IMR-90 (cell line): ENCODE data around the gene CYP51A1. TPM values are rescaled to one million over a fixed set of nuclear protein-coding genes. Genes with fewer than 3 reads are reported as not detected.

ENCODE experiments used
- ATAC-seq: fragments of 200-7000 bp; cut with Tn5 transposase; 2 replicates; pipeline ENCODE4 v1.9.1; 2020; ENCODE audit warnings: low read depth, mild to moderate bottlenecking, moderate library complexity
- BruUV-seq: library from RNA; stranded (reverse); fragments of 400-500 nt; replicated peaks from 2 replicates; lab custom pipeline; 2021; lab: Mats Ljungman, UMichigan
- CTCF ChIA-PET: fragments of 300-600 bp; formaldehyde crosslinking; extraction: SDS; loops from one replicate; lab custom pipeline; 2021; ENCODE audit warnings: antibody characterized with exemption; lab: Yijun Ruan, JAX
- POLR2A ChIA-PET: fragments of 300-600 bp; sonication (Branson Sonifier 250); formaldehyde crosslinking; loops from one replicate; lab custom pipeline; 2022; ENCODE audit warnings: antibody characterized with exemption; ENCODE audit not compliant: unreplicated experiment; lab: Charles Lee
- DNase-seq: peaks from one replicate; pipeline ENCODE4 v3.0.0; 2013
- H2AFZ ChIP-seq: replicated peaks from 2 replicates; pipeline ENCODE3; 2013; ENCODE audit warnings: low read length, mild to moderate bottlenecking; ENCODE audit not compliant: poor library complexity
- H2AK5ac ChIP-seq: 2 replicates; pipeline ENCODE4 v1.6.1; 2013; ENCODE audit warnings: low read depth, low read length, inconsistent platforms
- H2AK9ac ChIP-seq: replicated peaks from 2 replicates; pipeline ENCODE3; 2013; ENCODE audit warnings: mild to moderate bottlenecking, low read depth, low read length, moderate library complexity; ENCODE audit not compliant: poor library complexity
- H2BK120ac ChIP-seq: 2 replicates; pipeline ENCODE4 v1.6.1; 2013; ENCODE audit warnings: low read depth, low read length, inconsistent platforms
- H2BK15ac ChIP-seq: 3 replicates; pipeline ENCODE4 v1.6.1; 2013; ENCODE audit warnings: low read depth, low read length, inconsistent platforms
- H2BK20ac ChIP-seq: 2 replicates; pipeline ENCODE4 v1.6.1; 2013; ENCODE audit warnings: low read depth, mild to moderate bottlenecking, inconsistent platforms, low read length, moderate library complexity
- H2BK5ac ChIP-seq: 2 replicates; pipeline ENCODE4 v1.6.1; 2013; ENCODE audit warnings: mild to moderate bottlenecking, low read depth, low read length, inconsistent platforms; ENCODE audit not compliant: poor library complexity, severe bottlenecking
- H3K14ac ChIP-seq: replicated peaks from 2 replicates; pipeline ENCODE4 v1.6.1; 2013; ENCODE audit warnings: low read depth, low read length, inconsistent platforms
- H3K18ac ChIP-seq: 2 replicates; pipeline ENCODE4 v1.6.1; 2013; ENCODE audit warnings: low read depth, low read length, control low read depth
- H3K23ac ChIP-seq: 2 replicates; pipeline ENCODE4 v1.6.1; 2013; ENCODE audit warnings: low read depth, low read length, inconsistent platforms
- H3K27ac ChIP-seq: 2 replicates; pipeline ENCODE4 v1.5.1; 2013; ENCODE audit warnings: mild to moderate bottlenecking, control low read depth, low read length; ENCODE audit not compliant: insufficient read depth
- H3K27me3 ChIP-seq: 2 replicates; pipeline ENCODE4 v1.6.1; 2013; ENCODE audit warnings: low read length; ENCODE audit not compliant: control insufficient read depth, insufficient read depth
- H3K36me3 ChIP-seq: 2 replicates; pipeline ENCODE4 v1.6.1; 2013; ENCODE audit warnings: low read length, mixed read lengths; ENCODE audit not compliant: control insufficient read depth, insufficient read depth
- H3K4ac ChIP-seq: 2 replicates; pipeline ENCODE4 v1.6.1; 2013; ENCODE audit warnings: low read depth, low read length, inconsistent platforms
- H3K4me1 ChIP-seq: 2 replicates; pipeline ENCODE4 v1.6.1; 2013; ENCODE audit warnings: low read length, mixed read lengths; ENCODE audit not compliant: control insufficient read depth, insufficient read depth
- H3K4me2 ChIP-seq: 2 replicates; pipeline ENCODE4 v1.6.1; 2013; ENCODE audit warnings: low read depth, mild to moderate bottlenecking, control low read depth, low read length, moderate library complexity
- H3K4me3 ChIP-seq: 2 replicates; pipeline ENCODE4 v1.5.1; 2013; ENCODE audit warnings: low read depth, mild to moderate bottlenecking, control low read depth, low read length, moderate library complexity; ENCODE audit not compliant: insufficient read depth
- H3K56ac ChIP-seq: 2 replicates; pipeline ENCODE4 v1.6.1; 2013; ENCODE audit warnings: low read length, inconsistent platforms; ENCODE audit not compliant: insufficient read depth; ENCODE audit errors: extremely low read depth
- H3K79me1 ChIP-seq, 2 experiments: 2 replicates each; pipeline ENCODE4 v1.6.1; 2013; ENCODE audit warnings: low read length in 2 of 2, inconsistent platforms in 1 of 2, low read depth in 1 of 2
- H3K9ac ChIP-seq: 2 replicates; pipeline ENCODE4 v1.6.1; 2013; ENCODE audit warnings: low read depth, low read length, control low read depth
- H3K9me1 ChIP-seq: 2 replicates; pipeline ENCODE4 v1.6.1; 2013; ENCODE audit warnings: low read length, inconsistent platforms; ENCODE audit not compliant: insufficient read depth
- H3K9me3 ChIP-seq: 2 replicates; pipeline ENCODE4 v1.6.1; 2013; ENCODE audit warnings: low read length; ENCODE audit not compliant: control insufficient read depth, insufficient read depth
- H4K20me1 ChIP-seq: 2 replicates; pipeline ENCODE4 v1.6.1; 2013; ENCODE audit warnings: low read length, inconsistent platforms; ENCODE audit not compliant: insufficient read depth
- H4K5ac ChIP-seq: 2 replicates; pipeline ENCODE4 v1.6.1; 2013; ENCODE audit warnings: mild to moderate bottlenecking, low read depth, low read length, control low read depth
- H4K8ac ChIP-seq, 2 experiments: 2 replicates each; pipeline ENCODE4 v1.6.1; 2013; ENCODE audit warnings: low read depth in 2 of 2, low read length in 2 of 2, control low read depth in 1 of 2, inconsistent platforms in 1 of 2
- H4K91ac ChIP-seq: 2 replicates; pipeline ENCODE4 v1.6.1; 2013; ENCODE audit warnings: low read depth, low read length, inconsistent platforms; ENCODE audit not compliant: insufficient read depth
- BHLHE40 ChIP-seq: fragments of 150-350 bp; IDR thresholded peaks from 2 replicates; pipeline ENCODE4 v1.6.1; 2016; ENCODE audit warnings: mild to moderate bottlenecking, low read depth, low read length
- CHD1 ChIP-seq: IDR thresholded peaks from 2 replicates; pipeline ENCODE4 v1.6.1; 2012; ENCODE audit warnings: low read depth, low read length, improper control_type of control experiment
- CTCF ChIP-seq: conservative IDR thresholded peaks from 2 replicates; pipeline ENCODE4 v1.5.1; 2012; ENCODE audit warnings: mild to moderate bottlenecking, low read depth, low read length, improper control_type of control experiment
- ELK1 ChIP-seq: fragments of 150-350 bp; IDR thresholded peaks from 2 replicates; pipeline ENCODE4 v1.6.1; 2016; ENCODE audit warnings: low read depth, mild to moderate bottlenecking, low read length, moderate library complexity, borderline replicate concordance
- FOS ChIP-seq: fragments of 150-350 bp; IDR thresholded peaks from 2 replicates; pipeline ENCODE4 v1.6.1; 2016; ENCODE audit warnings: low read depth, low read length
- MAFK ChIP-seq: IDR thresholded peaks from 2 replicates; pipeline ENCODE4 v1.6.1; 2012; ENCODE audit warnings: low read depth, low read length, improper control_type of control experiment
- MAZ ChIP-seq: IDR thresholded peaks from 2 replicates; pipeline ENCODE4 v1.6.1; 2012; ENCODE audit warnings: low read depth, mild to moderate bottlenecking, low read length, improper control_type of control experiment, moderate library complexity, borderline replicate concordance
- NFE2L2 ChIP-seq: fragments of 150-350 bp; IDR thresholded peaks from 2 replicates; pipeline ENCODE4 v1.6.1; 2016; ENCODE audit warnings: low read depth, mild to moderate bottlenecking, low read length
- POLR2A ChIP-seq: IDR thresholded peaks from 2 replicates; pipeline ENCODE4 v1.6.1; 2012; ENCODE audit warnings: mild to moderate bottlenecking, low read depth, low read length
- RCOR1 ChIP-seq: IDR thresholded peaks from 2 replicates; pipeline ENCODE4 v1.6.1; 2012; ENCODE audit warnings: mild to moderate bottlenecking, low read length, improper control_type of control experiment; ENCODE audit not compliant: insufficient replicate concordance
- SMC3 ChIP-seq: fragments of 150-350 bp; IDR thresholded peaks from 2 replicates; pipeline ENCODE4 v1.6.1; 2016; ENCODE audit warnings: low read depth, mild to moderate bottlenecking, antibody characterized with exemption, low read length, moderate library complexity
- WGBS, 2 experiments: methylation state at CpG; one replicate each; pipeline versions ENCODE4 v1.1.5 to v1.1.7; 2013; ENCODE audit warnings: missing lambda C conversion rate in 2 of 2; ENCODE audit not compliant: insufficient read length in 1 of 2; ENCODE audit errors: extremely low coverage in 2 of 2; 5-methylcytosine and 5-hydroxymethylcytosine counted together
- dilution Hi-C: fragments of 300-500 bp; cut with HindIII; formaldehyde crosslinking; loops from one replicate; pipeline ENCODE4 v1.14.3; 2018; ENCODE audit warnings: low sequenced_read_pairs; ENCODE audit not compliant: unreplicated experiment
- in situ Hi-C: fragments of 300-500 bp; cut with MboI; formaldehyde crosslinking; loops from 3 replicates; pipeline ENCODE4 v1.14.3; 2019; ENCODE audit warnings: low sequenced_read_pairs, inconsistent platforms, mixed read lengths
- intact Hi-C: fragments of 100-400 bp; cut with micrococcal nuclease; formaldehyde crosslinking; loops from 2 replicates; pipeline ENCODE4 v1.10.0; 2022
- polyA plus RNA-seq, 3 experiments: library from polyadenylated mRNA; depleted of rRNA; stranded (reverse); fragments of >200 nt; gene quantifications; 2 replicates each; pipeline ENCODE4 v1.2.3, GENCODE V29; 2012; ENCODE audit warnings: low replicate concordance in 1 of 3
- total RNA-seq: library from RNA; depleted of rRNA; stranded (reverse); fragments of >200 nt; gene quantifications from 2 replicates; pipeline ENCODE4 v1.2.3, GENCODE V29; 2012

CYP51A1 gene
- total and polyA plus RNA-seq, 2 of the 4 experiments (the other 2 are of a cell fraction) = 12.1 to 76.4 TPM

GRCh38 chr7:92088266-92088665 is 46.0 kb downstream of the CYP51A1 start:
- H2BK20ac ChIP-seq = no peak overlapping the region
- H2AK5ac ChIP-seq = no peak overlapping the region
- no peak overlapping the region for H3K4ac ChIP-seq
- WGBS, 2 experiments = no CpG with 5 or more reads among the region's 1 CpG
- peaks cover 29% of the 10 kb centered on the region for H3K36me3 ChIP-seq
- intact Hi-C loops (no loop called here), dilution Hi-C loops (no loop called here), in situ Hi-C loops (no loop called here)
- POLR2A ChIA-PET = no interaction called here
- DNase-seq = no peak
- H2BK120ac ChIP-seq = no peak overlapping the region
- BruUV-seq = no TSS peak
- no peak overlapping the region for H3K9ac ChIP-seq
- no peak overlapping the region for H4K5ac ChIP-seq
- no peak overlapping the region for H3K14ac ChIP-seq
- no peak for ATAC-seq
- no peaks in the 10 kb centered on the region; the same call in 1 of the 2 replicates for H3K9me3 ChIP-seq
- H3K4me2 ChIP-seq = no peak overlapping the region
- H3K9me1 ChIP-seq = no peaks in the 10 kb centered on the region
- H3K27ac ChIP-seq = no peak overlapping the region
- no peak overlapping the region for H4K91ac ChIP-seq
- CTCF ChIA-PET = no interaction called here
- no peak overlapping the region for H4K8ac ChIP-seq
- H3K4me1 ChIP-seq = no peaks in the 10 kb centered on the region
- H3K79me1 ChIP-seq = no peaks in the 10 kb centered on the region
- H2AFZ ChIP-seq = no peak overlapping the region
- H3K23ac ChIP-seq = no peak overlapping the region
- no peak overlapping the region for H2BK15ac ChIP-seq
- no peak overlapping the region for H3K56ac ChIP-seq
- TF ChIP-seq BHLHE40 = no peak
- TF ChIP-seq MAFK = no peak
- TF ChIP-seq MAZ = no peak
- no peak for TF ChIP-seq NFE2L2
- TF ChIP-seq CTCF = no peak
- no peak for TF ChIP-seq POLR2A
- no peak for TF ChIP-seq RCOR1
- TF ChIP-seq SMC3 = no peak
- no peak for TF ChIP-seq FOS
- TF ChIP-seq CHD1 = no peak
- no peak for TF ChIP-seq ELK1
- H2AK9ac ChIP-seq = no peak overlapping the region
- H4K20me1 ChIP-seq = no peaks in the 10 kb centered on the region
- H3K4me3 ChIP-seq = no peak overlapping the region
- no peak overlapping the region for H3K18ac ChIP-seq
- no peak overlapping the region for H2BK5ac ChIP-seq
- H3K27me3 ChIP-seq = no peaks in the 10 kb centered on the region
